Stimulated activated CD4-positive, alpha-beta T cell treated with anti-CD3 and anti-CD28 coated beads, TNF-alpha, amount 100 ng/mL, for 48 hours (primary cell): ENCODE results near the gene S100G.
"Not testable (repeated sequence)": the region's sequence is repeated elsewhere in the genome, so short reads cannot be mapped to it uniquely, and the experiment has no call there.

Experiments
- DNase-seq, 3 donors: peaks; one replicate each; pipeline ENCODE4 v3.0.0-alpha.2; 2020; ENCODE audit warnings: low read depth in 3 of 3

Gene S100G, protein sequence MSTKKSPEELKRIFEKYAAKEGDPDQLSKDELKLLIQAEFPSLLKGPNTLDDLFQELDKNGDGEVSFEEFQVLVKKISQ

DNA sequence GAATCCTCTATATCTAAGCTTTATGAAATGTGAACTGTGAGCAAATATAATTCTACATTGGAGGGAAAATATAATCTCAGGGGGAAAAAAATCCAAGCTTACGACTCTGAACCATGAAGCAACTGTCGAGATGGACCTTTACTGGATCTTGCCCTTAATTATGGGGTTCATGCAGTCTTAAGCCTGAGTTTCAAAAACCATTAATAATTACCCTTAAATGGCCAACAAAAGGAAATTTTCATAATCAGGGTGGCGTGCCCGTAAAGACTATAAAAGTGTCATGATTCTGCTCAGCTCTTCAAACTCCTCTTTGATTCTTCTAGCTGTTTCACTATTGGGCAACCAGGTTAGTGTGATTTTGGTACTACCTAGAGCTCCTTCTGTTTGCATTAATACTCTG lies at the start of gene S100G:
Gene S100G (plus strand): TSS at position 301 of the 400 bp plus-strand sequence. CDS start 849 bp downstream, outside the sequence.
- no peak for DNase-seq

DNA sequence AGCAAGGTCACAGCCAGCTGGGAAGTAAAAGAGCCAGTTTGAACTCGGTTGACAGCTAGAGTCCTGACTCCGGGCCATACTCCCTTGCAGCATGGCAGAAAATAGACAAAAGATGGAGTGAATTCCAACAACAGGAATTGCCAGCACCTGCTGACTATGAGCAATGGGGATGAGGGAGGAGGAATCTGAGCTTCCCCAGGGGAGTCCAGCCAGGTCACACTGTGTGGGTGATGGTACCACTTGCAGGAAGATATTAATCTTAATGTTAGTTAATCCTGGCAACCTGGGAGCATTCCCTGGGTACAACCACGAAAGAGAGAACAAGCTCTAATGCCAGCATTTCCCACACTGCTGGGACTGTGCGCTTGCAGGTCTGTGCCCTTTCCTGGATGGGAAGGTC lies 48.1 kb upstream of the S100G start:
- DNase-seq = no peak

DNA sequence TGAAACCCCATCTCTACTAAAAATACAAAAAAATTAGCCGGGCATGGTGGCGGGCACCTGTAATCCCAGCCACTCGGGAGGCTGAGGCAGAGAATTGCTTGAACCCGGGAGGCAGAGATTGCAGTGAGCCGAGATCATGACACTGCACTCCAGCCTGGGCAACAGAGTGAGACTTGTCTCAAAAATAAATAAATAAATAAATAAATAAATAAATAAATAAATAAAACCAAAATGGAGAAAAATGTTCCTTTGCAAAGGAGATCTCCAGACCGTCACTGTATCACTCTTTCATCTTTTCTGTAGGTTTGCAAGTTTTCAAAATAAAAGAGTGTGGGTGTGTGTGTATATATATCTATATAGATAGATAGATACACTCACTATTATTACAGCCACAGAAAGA lies 46.7 kb upstream of the S100G start:
- DNase-seq = not testable (repeated sequence)

DNA sequence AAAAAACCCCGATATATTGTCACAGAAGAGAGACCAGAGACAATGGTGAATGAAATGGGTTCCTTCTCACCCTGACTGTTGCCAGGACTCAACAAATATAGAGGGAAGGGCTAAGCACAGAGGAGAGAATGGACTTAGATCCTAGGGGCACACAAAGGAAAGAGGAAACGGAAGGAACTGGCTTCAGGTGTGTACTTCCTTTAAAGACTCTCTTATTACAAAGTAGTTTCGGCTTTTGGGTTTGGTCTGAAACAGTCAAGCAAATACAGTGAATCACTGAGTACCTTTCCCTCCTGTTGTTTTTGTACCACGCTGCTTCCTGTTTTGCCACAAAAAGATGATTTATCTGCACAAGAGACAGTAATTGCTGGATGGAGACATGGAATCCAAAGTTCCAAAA lies 46.1 kb upstream of the S100G start:
- DNase-seq = no peak

DNA sequence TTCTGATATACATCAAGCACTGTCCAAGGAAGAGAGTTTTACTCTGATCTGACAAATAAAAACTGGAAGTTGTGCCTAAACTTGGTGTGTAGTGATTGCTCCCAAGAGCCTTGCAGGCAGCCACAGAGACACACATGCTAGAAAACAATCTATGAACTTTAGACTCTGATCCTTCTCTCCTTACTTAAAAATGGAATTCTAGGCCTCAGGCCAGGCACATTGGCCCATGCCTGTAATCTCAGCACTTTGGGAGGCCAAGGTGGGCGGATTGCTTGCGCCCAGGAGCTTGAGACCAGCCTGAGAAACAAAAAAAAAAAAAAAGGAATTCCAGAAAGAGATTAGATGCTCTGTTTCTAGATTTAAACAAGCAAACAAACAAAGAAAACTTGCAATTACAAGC lies 45.6 kb upstream of the S100G start:
- no peak for DNase-seq

DNA sequence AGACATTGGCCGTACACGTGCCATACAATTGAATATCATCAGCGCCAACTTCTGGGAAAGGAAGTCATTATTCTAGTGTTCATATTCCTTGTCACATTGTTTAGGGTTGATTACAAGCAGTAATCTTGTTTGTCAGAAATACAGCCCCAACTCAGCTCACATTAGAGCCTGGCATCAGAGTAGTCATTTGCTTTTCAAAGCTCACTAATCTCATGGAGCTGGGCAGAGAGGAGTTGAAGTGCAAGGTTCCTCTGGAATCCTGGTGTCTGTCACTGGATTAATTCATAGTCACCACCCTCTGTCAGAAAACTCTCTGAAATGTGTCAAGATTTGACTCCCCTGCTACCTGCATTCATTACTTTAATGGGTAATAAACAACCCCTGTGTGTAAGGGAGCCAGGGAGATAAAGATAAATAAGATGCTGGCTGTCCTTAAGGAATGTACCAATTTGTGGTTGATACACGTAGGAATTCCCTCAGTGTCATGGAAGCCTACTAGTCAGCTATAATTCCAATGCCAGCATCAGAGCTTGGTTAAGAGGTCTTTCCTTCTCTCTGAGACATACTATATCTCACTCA lies 43.7 kb upstream of the S100G start:
- no peak for DNase-seq

DNA sequence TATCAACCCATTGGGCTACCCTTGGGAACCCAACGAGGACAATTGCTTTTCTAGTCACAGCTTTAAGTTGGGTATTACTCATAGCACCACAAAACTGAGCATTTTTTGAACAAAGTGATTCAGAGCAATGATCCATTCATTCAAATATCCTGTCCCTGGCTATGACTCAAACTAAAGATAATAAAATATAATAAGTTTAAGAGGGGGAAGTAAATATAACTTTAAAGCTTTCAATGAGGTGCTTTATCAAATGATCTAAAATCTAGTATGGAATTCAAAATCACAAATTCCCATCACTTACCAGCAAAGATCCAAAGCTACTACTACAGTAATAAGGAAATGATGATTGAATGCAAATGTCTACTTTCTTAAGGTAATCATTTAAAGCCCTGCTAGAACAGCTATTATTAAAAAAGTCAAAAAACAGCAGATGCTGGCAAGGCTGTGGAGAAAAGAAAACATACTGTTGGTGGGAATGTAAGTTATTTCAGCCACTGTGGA lies 39.8 kb upstream of the S100G start:
- no peak for DNase-seq

DNA sequence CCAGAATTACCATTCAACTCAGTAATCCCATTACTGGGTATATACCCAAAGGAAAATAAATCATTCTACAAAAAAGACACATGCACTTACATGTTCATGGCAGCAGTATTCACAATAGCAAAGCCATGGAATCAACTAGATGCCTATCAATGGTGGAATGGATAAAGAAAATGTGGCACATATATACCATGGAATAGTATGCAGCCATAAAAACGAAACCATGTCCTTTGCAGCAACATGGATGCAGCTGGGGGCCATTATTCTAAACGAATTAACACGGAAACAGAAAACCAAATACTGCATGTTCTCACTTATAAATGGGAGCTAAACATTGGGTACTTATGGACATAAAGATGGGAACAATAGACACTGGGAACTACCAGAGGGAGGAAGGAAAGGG lies 39.3 kb upstream of the S100G start:
- not testable (repeated sequence) for DNase-seq

DNA sequence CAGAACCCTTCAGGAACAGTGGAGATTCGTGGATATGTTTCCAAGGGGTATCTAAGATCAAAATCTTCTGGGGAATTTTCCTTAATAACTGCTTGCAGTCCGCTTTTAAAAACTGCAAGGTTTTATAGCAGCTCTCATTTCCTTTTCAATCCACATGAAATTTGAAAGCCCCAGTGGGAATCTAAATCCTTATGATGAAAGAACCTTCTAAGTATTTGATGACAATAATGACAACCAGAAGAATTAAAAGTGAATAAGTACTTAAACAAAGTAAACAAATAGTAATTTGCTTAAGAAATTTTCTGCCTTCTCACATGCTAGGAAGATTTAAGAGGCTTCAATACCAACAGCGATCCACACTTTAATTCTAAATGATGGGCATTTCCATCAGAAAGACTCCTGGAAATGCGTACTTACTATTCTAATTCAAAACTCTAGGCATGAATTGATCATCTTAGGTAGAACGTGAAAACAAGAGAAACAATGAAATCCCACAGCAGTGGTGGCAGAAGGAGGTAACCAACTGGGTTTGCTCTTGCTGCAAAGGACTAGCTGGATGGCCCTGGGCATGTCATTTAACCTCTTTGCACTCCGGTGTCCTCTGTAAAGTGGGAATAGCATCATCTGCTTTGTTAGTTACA lies 37.6 kb upstream of the S100G start:
- no peak for DNase-seq

DNA sequence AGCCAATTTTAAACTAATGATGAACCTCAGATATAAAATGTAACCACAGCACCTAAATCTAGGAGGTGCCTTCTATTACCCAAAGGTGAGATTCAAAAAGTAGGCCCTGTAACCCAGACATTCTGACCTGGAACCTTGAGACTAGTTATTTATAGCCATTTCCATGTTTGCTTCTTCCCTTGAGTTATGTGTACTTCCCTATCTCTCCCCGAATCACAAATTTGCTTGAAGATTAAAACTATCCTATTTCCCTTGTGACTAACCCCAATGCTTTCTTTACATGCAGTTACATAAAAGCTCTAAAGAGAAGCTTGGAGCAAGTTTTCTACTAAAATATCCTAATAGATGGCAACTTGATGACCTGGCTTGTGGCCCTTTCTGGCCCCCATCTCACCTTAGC lies 32.6 kb upstream of the S100G start:
- DNase-seq = no peak

DNA sequence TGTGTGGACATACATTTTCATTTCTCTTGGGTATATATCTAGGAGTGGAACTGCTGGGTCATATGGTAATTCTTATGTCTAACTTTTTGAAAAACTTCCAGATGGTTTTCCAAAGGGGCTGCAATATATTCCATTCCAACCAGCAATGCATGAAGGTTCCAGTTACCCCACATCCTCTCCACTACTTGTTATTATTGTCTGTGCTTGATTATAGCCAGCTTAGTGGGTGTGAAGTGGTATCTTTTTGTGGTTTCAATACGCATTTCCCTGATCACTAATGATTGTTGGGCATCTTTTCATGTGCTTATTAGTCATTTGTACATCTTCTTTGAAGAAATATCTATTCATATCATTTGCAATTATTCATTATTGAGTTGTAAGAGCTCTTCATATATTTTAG lies 31.5 kb upstream of the S100G start:
- DNase-seq = no peak

DNA sequence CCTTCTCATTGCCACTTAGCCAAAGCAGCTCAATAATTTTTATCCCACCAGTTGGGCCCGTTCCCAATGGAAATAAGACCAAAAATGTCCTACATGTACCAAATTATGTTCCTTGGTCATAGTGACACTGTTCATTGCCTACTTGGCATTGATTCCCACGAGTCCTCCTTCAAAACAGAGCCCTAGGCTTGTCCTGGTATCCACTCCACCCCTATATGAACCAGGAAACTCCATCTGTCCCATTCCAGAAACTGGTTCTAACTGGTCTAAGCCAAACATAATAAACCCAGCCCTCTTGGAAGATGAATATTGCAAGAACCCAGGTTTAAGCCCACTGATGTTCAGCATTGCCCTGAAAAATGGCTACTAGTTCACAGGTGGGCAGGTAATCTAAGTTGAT lies 30.9 kb upstream of the S100G start:
- DNase-seq = no peak

DNA sequence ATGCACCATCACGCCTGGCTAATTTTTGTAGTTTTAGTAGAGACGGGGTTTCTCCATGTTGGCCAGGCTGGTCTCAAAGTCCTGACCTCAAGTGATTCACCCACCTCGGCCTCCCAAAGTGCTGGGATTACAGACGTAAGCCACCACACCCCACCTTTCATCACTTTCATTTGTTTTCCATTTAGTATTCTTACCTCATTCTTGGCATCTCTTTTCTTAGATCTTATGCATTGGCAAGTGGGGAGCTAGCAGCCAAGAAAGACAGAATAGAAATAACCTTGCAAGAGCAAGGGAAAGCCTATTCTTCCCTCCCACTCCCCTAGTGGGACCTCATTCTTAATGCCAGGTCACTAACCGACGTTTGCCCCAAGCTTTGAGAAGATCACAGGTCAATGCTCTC lies 21.4 kb upstream of the S100G start:
- DNase-seq = not testable (repeated sequence)

DNA sequence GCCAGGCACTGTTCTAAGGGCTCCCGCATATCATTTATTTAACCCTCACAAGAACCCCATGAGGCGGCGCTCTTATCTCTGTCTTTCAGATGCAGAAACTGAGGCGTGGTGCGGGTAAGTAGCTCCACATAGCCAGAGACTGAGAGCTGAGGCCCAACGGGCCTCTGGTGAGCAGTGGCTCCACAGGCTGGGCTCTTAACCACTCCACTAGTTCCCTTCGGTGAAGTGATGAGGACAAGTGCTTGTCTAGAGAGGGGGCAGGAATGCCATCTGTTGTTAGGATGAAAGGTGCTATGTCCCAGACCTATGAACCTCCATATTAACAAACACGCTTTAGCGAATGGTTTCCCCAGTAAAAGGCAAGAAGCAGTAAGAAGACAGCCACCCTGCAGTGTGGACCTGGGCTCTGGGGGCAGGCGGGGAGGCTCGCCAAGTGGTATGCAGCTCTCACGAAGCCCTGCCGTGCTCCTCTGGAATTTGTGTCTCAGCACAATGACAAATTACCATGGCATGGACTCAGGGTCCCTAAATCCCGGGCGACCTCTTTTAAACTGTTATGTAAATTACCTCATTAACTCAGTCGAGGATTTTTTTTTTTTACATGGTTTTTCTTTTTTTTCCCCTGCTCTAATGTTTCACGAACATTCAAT lies 20.9 kb upstream of the S100G start:
- DNase-seq = no peak

DNA sequence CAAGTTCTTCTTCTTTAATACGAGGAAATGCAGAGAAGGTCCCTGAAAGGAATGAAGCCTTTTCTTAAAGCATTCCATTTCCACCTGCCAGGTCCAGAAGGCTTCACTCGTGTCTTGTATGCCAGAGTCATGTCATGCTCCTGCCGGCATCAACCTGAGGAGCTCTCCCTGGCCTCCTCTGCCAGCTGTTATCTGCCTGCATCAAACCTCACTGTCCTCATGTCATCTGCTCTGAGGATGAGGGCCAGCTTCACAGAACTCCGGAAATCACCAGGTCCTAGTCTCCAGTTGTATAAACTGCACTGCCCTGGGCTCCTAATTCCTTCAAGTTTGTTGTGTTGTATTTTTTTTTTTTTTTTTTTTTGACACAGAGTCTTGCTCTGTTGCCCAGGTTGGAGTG lies 20.0 kb upstream of the S100G start:
- DNase-seq = no peak

DNA sequence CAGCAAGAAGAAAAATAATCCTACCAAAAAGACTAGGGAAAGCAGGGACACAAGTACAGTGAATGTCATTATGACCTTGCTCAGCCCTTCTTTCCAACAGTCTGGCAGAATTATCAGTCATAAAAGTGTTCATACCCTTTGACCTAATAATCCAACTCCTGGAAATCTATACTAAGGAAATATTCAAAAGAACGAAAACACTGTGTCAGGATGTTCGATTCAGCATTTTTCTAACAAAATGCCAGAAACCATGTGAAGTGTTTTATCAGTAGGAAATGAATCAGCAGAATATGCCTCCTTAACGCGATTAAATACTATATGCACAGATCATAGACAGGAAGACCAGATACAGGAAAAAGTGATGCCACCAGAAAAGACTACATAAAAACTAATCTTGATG lies 16.2 kb upstream of the S100G start:
- no peak for DNase-seq

DNA sequence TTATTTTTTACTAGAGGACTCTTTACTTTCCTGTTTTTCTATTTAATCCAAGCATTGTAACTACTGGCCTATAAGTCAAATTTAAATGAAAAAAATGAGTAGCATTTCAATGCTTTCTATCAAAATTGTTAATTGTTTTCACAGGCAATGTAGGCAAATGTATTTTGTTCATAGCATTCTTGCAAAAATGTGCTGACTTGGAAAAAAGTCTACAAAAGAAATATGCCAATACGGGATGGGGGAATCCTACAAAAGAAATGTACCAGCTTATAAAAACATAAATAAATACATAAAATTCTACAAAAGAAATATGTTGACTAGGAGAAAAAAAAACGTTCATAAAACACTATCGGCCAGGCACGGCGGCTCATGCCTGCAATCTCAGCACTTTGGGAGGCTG lies 14.9 kb upstream of the S100G start:
- no peak for DNase-seq

DNA sequence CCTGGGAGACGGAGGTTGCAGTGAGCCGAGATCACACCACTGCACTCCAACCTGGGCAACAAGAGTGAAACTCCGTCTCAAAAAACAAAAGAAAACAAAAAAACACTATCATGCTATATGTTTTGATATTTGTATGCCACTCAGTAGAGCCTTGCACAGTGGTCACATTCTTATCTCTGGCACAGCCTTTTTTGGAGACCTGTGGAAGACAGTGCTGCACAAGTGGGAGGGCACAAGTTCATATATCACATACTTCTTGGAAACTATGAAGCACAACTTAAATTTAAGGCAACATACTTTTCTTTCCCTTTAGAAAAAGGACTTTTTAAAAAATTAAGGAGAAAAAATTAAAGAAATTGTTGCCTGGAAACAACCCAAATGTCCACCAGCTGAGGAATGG lies 14.4 kb upstream of the S100G start:
- DNase-seq = no peak

DNA sequence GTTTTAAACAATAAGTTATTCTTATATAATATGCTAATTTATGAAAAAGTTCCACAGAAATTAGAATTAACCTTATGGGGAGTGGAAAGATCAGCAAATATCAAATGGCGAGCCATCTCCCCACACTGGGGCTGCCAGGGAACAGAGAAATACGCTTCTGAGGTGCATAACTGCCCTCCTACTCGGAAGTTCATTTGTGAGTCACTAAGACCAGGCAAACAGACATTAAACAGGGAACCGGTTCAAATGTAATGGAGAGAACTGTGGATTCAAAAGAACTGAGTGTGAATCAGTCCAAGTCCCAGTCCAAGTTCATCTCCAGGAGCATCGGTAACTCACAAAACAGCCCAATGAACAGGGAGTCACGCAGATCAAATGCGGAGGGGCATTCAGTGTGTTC lies 11.4 kb upstream of the S100G start:
- no peak for DNase-seq

DNA sequence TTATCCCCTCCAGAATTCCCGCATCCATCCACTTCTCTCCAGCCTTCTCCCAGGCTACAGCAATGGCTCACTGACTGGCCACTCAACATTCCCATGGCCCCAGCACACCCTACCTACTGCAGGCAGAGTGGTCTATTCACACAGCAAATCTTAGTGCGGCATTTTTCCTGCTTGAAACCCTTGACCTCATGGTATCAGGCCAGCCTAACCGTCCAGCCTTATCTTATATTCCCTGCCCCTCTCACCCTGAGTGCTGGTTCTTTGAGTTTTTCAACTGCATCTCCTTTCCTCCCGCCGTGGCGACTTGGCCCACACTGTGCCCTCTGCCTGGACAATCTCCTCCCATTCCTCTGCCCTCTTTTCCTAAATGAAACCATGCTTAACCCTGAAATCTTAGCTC lies 10.0 kb upstream of the S100G start:
- no peak for DNase-seq

DNA sequence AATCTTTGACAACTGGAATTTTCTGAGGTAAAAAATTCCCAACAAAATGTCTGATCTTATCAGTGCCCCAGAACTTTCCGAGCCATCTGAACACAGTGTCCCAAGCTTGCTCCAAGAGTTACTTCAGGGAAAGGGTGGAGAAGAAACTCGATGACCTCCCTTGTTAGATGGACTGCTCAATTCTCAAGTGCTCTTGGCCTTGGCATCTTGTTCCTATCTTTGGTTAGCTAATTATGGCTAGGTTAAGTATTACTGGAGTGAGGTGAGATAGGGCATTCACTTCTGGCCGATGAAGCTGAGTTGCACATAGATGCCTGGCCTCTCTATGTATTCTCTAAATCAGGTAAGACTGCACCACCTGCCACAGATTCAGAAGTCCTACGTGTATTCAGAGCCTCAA lies 9.1 kb upstream of the S100G start:
- DNase-seq = no peak

DNA sequence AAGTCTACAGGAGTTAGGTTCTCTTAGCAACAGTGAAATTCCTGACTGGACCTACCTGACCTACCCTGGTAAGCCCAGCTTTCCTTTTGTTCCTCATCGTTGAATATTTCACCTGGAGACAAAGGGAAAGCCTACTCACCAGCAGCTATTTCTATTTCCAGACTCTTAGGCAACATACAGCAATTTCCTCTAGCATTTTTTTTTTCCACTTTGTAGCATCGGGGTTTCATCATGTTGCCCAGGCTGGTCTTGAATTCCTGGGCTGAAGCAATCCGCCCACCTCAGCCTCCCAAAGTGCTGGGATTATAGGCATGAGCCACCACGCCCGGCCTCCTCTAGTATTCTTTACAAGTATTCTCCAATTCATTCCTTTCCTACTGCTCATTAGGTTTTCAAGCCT lies 6.8 kb upstream of the S100G start:
- no peak for DNase-seq
